Liver (tissue), 9 donors: ENCODE data around the gene KYNU. TPM values are rescaled to one million over a fixed set of nuclear protein-coding genes. Genes with fewer than 3 reads are reported as not detected.
A peak's percentile ranks its signal among the peaks of the same experiment; 100 is the strongest.

Experiments
- DNase-seq: peaks from one replicate; pipeline ENCODE4 v3.0.0-alpha.2; 2017; ENCODE audit warnings: low spot score
- H3K27ac ChIP-seq, 2 donors: one replicate each; pipeline ENCODE4 v1.7.0; 2013; ENCODE audit warnings: inconsistent platforms in 2 of 2, low read length in 2 of 2, control low read depth in 1 of 2, low read depth in 1 of 2, mild to moderate bottlenecking in 1 of 2
- H3K27me3 ChIP-seq, 4 donors: one replicate each; pipeline versions ENCODE4 v1.6.1 to v1.7.0; 2013; ENCODE audit warnings: low read length in 3 of 4, inconsistent platforms in 1 of 4, mild to moderate bottlenecking in 1 of 4, moderate library complexity in 1 of 4; ENCODE audit not compliant: control insufficient read depth in 4 of 4, insufficient read depth in 4 of 4
- H3K36me3 ChIP-seq, 4 donors: one replicate each; pipeline versions ENCODE4 v1.6.1 to v1.7.0; 2013; ENCODE audit warnings: low read length in 3 of 4, mild to moderate bottlenecking in 3 of 4, low read depth in 1 of 4, moderate library complexity in 1 of 4; ENCODE audit not compliant: control insufficient read depth in 4 of 4, insufficient read depth in 3 of 4
- H3K4me1 ChIP-seq, 4 donors: one replicate each; pipeline versions ENCODE4 v1.6.1 to v1.7.0; 2013; ENCODE audit warnings: low read length in 3 of 4, mild to moderate bottlenecking in 3 of 4, moderate library complexity in 1 of 4; ENCODE audit not compliant: control insufficient read depth in 4 of 4, insufficient read depth in 4 of 4
- H3K4me3 ChIP-seq, 3 donors: one replicate each; pipeline versions ENCODE4 v1.6.1 to v1.7.0; 2013; ENCODE audit warnings: low read length in 3 of 3, control low read depth in 1 of 3, low read depth in 1 of 3, mild to moderate bottlenecking in 1 of 3
- H3K9ac ChIP-seq, 2 donors: one replicate each; pipeline ENCODE4 v1.7.0; 2013; ENCODE audit warnings: low read length in 2 of 2, mild to moderate bottlenecking in 2 of 2, moderate library complexity in 2 of 2, control low read depth in 1 of 2, low read depth in 1 of 2
- H3K9me3 ChIP-seq, 4 donors: one replicate each; pipeline versions ENCODE4 v1.6.1 to v1.7.0; 2013; ENCODE audit warnings: low read length in 3 of 4; ENCODE audit not compliant: control insufficient read depth in 4 of 4
- EGR1 ChIP-seq, 2 donors: IDR thresholded peaks; 2 replicates each; pipeline ENCODE4 v1.6.1; 2016 to 2018; ENCODE audit warnings: antibody characterized with exemption in 2 of 2, low read depth in 2 of 2
- FOXA1 ChIP-seq: IDR thresholded peaks from 2 replicates; pipeline ENCODE4 v1.6.1; 2016; ENCODE audit warnings: antibody characterized with exemption
- GABPA ChIP-seq, 2 donors: IDR thresholded peaks in 1 of 2; conservative IDR thresholded peaks in 1 of 2; 2 replicates each; pipeline ENCODE4 v1.6.1; 2016; ENCODE audit warnings: antibody characterized with exemption in 2 of 2, mild to moderate bottlenecking in 1 of 2, moderate library complexity in 1 of 2
- HNF4A ChIP-seq, 2 donors: conservative IDR thresholded peaks; 2 replicates each; pipeline ENCODE4 v1.6.1; 2016; ENCODE audit warnings: antibody characterized with exemption in 2 of 2, mild to moderate bottlenecking in 2 of 2
- HNF4G ChIP-seq: IDR thresholded peaks from 2 replicates; pipeline ENCODE4 v1.6.1; 2016; ENCODE audit warnings: antibody characterized with exemption
- JUND ChIP-seq, 2 donors: IDR thresholded peaks; 2 replicates each; pipeline ENCODE4 v1.6.1; 2016; ENCODE audit warnings: antibody characterized with exemption in 2 of 2
- NR2F2 ChIP-seq: IDR thresholded peaks from 2 replicates; pipeline ENCODE4 v1.6.1; 2016; ENCODE audit warnings: antibody characterized with exemption
- RAD21 ChIP-seq, 2 donors: IDR thresholded peaks; 2 replicates each; pipeline ENCODE4 v1.6.1; 2016; ENCODE audit warnings: antibody characterized with exemption in 2 of 2, mild to moderate bottlenecking in 2 of 2
- RXRA ChIP-seq, 2 donors: IDR thresholded peaks; 2 replicates each; pipeline ENCODE4 v1.6.1; 2017 to 2018; ENCODE audit warnings: antibody characterized with exemption in 2 of 2, mild to moderate bottlenecking in 1 of 2
- SP1 ChIP-seq: IDR thresholded peaks from 2 replicates; pipeline ENCODE4 v1.6.1; 2018; ENCODE audit warnings: antibody characterized with exemption, mild to moderate bottlenecking
- TAF1 ChIP-seq: conservative IDR thresholded peaks from 2 replicates; pipeline ENCODE4 v1.6.1; 2016; ENCODE audit warnings: antibody characterized with exemption, mild to moderate bottlenecking
- ZBTB33 ChIP-seq: IDR thresholded peaks from 2 replicates; pipeline ENCODE4 v1.6.1; 2016; ENCODE audit warnings: antibody characterized with exemption
- WGBS: extraction: QIAGEN DNeasy Blood & Tissue Kit; methylation state at CpG from one replicate; pipeline ENCODE4 v1.1.7; 2013; 5-methylcytosine and 5-hydroxymethylcytosine counted together
- polyA plus RNA-seq, 2 donors: library from polyadenylated mRNA; stranded (reverse) in 1 of 2; unstranded in 1 of 2; fragments of 200-250 nt in 1 of 2; fragments of >200 nt in 1 of 2; fragmentation: Nextera tagmentation in 1 of 2; extraction: Ambion mirVana in 1 of 2; gene quantifications; one replicate each; pipeline versions ENCODE4 v1.2.1 to v1.2.3, GENCODE V29; 2013 to 2015
- total RNA-seq, 2 donors: library from RNA; depleted of rRNA; stranded (reverse); fragments of >200 nt; gene quantifications; one replicate each; pipeline ENCODE4 v1.2.3, GENCODE V29; 2014
- TF ChIP-seq, protein P1 (sequence below): IDR thresholded peaks from 2 replicates; pipeline ENCODE4 v1.6.1; 2016; ENCODE audit warnings: antibody characterized with exemption
- TF ChIP-seq, protein P2 (sequence below): fragments of 150-350 bp; IDR thresholded peaks from 2 replicates; pipeline ENCODE4 v1.5.1; 2017; ENCODE audit warnings: improper control_type of control experiment, low read depth, low read length; ENCODE audit not compliant: missing input control
- TF ChIP-seq, protein P3 (sequence below): IDR thresholded peaks from 2 replicates; pipeline ENCODE4 v1.6.1; 2016; ENCODE audit warnings: antibody characterized with exemption
- TF ChIP-seq, protein P4 (sequence below): IDR thresholded peaks from 2 replicates; pipeline ENCODE4 v1.6.1; 2016; ENCODE audit warnings: antibody characterized with exemption, mild to moderate bottlenecking
- donor health status: healthy.
- donor health status: healthy.
- donor health status: healthy.
- donor health status: healthy.
- donor health status: healthy.

KYNU gene
- total and polyA plus RNA-seq, 4 donors: 24.0 to 64.3 (median 32.8) TPM

DNA sequence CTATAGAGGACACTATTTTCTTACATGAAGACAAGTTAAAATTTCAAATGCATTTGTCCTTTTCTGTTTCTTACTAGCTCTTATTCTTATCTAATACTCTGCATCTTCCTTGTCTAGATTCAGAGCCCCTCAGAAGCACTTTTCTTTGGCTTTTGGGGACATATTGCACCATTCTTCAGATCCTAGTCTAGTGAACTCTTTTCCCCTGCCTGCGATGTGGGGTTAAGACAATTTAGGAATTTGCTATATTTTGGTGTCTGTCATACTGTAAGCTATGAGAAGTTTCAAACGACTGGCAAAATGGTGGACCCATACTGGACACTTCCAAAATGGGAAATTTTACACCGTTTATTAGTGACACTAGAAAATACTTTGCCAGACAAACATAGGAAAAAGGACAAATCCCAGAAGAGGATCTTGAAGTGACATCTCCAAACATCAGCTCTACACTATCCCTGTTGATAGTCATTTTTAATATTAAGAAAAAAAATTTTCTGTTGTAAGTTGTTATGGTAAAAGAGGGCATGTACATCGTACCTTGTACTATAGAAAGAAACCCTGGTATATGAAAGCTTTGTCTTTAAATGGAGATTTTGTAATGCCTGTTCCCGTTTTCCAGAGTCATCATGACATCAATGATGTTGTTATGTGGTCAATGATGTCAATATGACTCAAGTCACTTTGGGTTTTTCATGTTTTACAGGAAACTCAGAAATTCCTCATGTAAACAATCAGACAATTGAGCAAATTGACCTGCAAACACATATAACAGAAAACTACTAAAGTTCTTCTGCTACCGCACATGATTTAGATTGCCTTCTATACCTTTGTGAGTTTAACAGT is 4.4 kb upstream of the KYNU start:
- no peaks in the 10 kb centered on the region for H3K9me3 ChIP-seq
- H3K36me3 ChIP-seq: no peaks in the 10 kb centered on the region
- DNase-seq: no peak
- no peak overlapping the region for H3K9ac ChIP-seq
- TF ChIP-seq JUND (IDR thresholded peaks at IDR 0.05): no peak
- TF ChIP-seq, protein P1, sequence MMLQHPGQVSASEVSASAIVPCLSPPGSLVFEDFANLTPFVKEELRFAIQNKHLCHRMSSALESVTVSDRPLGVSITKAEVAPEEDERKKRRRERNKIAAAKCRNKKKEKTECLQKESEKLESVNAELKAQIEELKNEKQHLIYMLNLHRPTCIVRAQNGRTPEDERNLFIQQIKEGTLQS: no peak
- H3K27ac ChIP-seq: peak overlapping the region in 1 of 2 donors; percentile 48
- 84% methylated on average over 6 of the region's 6 CpGs for WGBS
- H3K4me1 ChIP-seq: peaks cover 2 to 36% (median 24%) of the 10 kb centered on the region in 4 donors
- H3K4me3 ChIP-seq: no peak overlapping the region
- no peaks in the 10 kb centered on the region for H3K27me3 ChIP-seq

- TF ChIP-seq FOXA1: no peak
- no peak for TF ChIP-seq RAD21 (IDR thresholded peaks at IDR 0.05)
- no peak for TF ChIP-seq GABPA (IDR thresholded peaks at IDR 0.05 in 1 of 2, conservative IDR thresholded peaks at IDR 0.05 in 1 of 2)
- TF ChIP-seq HNF4G: no peak
- TF ChIP-seq, protein P2, sequence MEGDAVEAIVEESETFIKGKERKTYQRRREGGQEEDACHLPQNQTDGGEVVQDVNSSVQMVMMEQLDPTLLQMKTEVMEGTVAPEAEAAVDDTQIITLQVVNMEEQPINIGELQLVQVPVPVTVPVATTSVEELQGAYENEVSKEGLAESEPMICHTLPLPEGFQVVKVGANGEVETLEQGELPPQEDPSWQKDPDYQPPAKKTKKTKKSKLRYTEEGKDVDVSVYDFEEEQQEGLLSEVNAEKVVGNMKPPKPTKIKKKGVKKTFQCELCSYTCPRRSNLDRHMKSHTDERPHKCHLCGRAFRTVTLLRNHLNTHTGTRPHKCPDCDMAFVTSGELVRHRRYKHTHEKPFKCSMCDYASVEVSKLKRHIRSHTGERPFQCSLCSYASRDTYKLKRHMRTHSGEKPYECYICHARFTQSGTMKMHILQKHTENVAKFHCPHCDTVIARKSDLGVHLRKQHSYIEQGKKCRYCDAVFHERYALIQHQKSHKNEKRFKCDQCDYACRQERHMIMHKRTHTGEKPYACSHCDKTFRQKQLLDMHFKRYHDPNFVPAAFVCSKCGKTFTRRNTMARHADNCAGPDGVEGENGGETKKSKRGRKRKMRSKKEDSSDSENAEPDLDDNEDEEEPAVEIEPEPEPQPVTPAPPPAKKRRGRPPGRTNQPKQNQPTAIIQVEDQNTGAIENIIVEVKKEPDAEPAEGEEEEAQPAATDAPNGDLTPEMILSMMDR: no peak
- no peak for TF ChIP-seq NR2F2
- no peak for TF ChIP-seq ZBTB33
- no peak for TF ChIP-seq SP1
- no peak for TF ChIP-seq EGR1 (IDR thresholded peaks at IDR 0.05; ENCODE audit: low read depth in 2 of 2)
- no peak for TF ChIP-seq TAF1
- no peak for TF ChIP-seq RXRA (IDR thresholded peaks at IDR 0.05)
- TF ChIP-seq, protein P3, sequence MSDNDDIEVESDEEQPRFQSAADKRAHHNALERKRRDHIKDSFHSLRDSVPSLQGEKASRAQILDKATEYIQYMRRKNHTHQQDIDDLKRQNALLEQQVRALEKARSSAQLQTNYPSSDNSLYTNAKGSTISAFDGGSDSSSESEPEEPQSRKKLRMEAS: no peak
- TF ChIP-seq, protein P4, sequence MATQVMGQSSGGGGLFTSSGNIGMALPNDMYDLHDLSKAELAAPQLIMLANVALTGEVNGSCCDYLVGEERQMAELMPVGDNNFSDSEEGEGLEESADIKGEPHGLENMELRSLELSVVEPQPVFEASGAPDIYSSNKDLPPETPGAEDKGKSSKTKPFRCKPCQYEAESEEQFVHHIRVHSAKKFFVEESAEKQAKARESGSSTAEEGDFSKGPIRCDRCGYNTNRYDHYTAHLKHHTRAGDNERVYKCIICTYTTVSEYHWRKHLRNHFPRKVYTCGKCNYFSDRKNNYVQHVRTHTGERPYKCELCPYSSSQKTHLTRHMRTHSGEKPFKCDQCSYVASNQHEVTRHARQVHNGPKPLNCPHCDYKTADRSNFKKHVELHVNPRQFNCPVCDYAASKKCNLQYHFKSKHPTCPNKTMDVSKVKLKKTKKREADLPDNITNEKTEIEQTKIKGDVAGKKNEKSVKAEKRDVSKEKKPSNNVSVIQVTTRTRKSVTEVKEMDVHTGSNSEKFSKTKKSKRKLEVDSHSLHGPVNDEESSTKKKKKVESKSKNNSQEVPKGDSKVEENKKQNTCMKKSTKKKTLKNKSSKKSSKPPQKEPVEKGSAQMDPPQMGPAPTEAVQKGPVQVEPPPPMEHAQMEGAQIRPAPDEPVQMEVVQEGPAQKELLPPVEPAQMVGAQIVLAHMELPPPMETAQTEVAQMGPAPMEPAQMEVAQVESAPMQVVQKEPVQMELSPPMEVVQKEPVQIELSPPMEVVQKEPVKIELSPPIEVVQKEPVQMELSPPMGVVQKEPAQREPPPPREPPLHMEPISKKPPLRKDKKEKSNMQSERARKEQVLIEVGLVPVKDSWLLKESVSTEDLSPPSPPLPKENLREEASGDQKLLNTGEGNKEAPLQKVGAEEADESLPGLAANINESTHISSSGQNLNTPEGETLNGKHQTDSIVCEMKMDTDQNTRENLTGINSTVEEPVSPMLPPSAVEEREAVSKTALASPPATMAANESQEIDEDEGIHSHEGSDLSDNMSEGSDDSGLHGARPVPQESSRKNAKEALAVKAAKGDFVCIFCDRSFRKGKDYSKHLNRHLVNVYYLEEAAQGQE: no peak
- TF ChIP-seq HNF4A (conservative IDR thresholded peaks at IDR 0.05): no peak
- TF ChIP-seq, protein P1: no peak
- WGBS: 86% methylated on average over 1 of the region's 1 CpG
Observed at GRCh38 chr2:142873831-142874287, 3.6 kb upstream of the KYNU start.

More at GRCh38 chr2:142873831-142874287, 3.6 kb upstream of the KYNU start:
- DNase-seq: no peak
- no peaks in the 10 kb centered on the region for H3K9me3 ChIP-seq
- H3K27ac ChIP-seq: peak overlapping the region; percentile 48 to 68
- peaks cover 2 to 31% (median 23%) of the 10 kb centered on the region in 4 donors for H3K4me1 ChIP-seq
- no peak overlapping the region for H3K9ac ChIP-seq
- no peaks in the 10 kb centered on the region for H3K27me3 ChIP-seq
- H3K4me3 ChIP-seq: no peak overlapping the region
- H3K36me3 ChIP-seq: no peaks in the 10 kb centered on the region
